Neuronal stem cell (in vitro differentiated cells): ENCODE data around the gene RELL2. TPM values are rescaled to one million over a fixed set of nuclear protein-coding genes. Genes with fewer than 3 reads are reported as not detected.

Experiments used
- DNase-seq: peaks from one replicate; pipeline ENCODE4 v3.0.0-alpha.2; 2013; ENCODE audit warnings: low spot score
- H2AFZ ChIP-seq: one replicate; pipeline ENCODE4 v1.6.1; 2013; ENCODE audit warnings: mild to moderate bottlenecking, low read length, inconsistent platforms
- H2AK5ac ChIP-seq: 2 replicates; pipeline ENCODE4 v1.6.1; 2013; ENCODE audit warnings: low read depth, mild to moderate bottlenecking, inconsistent platforms, low read length, moderate library complexity, mixed read lengths
- H2BK120ac ChIP-seq: 2 replicates; pipeline ENCODE4 v1.6.1; 2013; ENCODE audit warnings: low read depth, mild to moderate bottlenecking, inconsistent platforms, low read length, moderate library complexity, mixed read lengths
- H2BK12ac ChIP-seq: one replicate; pipeline ENCODE4 v1.6.1; 2013; ENCODE audit warnings: low read length, inconsistent platforms
- H2BK15ac ChIP-seq: 2 replicates; pipeline ENCODE4 v1.6.1; 2013; ENCODE audit warnings: mild to moderate bottlenecking, low read length, inconsistent platforms, mixed read lengths
- H2BK5ac ChIP-seq: one replicate; pipeline ENCODE4 v1.6.1; 2013; ENCODE audit warnings: inconsistent platforms, mild to moderate bottlenecking, low read length, moderate library complexity
- H3K14ac ChIP-seq: one replicate; pipeline ENCODE4 v1.6.1; 2013; ENCODE audit warnings: low read length, inconsistent platforms
- H3K18ac ChIP-seq: 2 replicates; pipeline ENCODE4 v1.6.1; 2013; ENCODE audit warnings: low read length, inconsistent platforms
- H3K23ac ChIP-seq: 2 replicates; pipeline ENCODE4 v1.6.1; 2013; ENCODE audit warnings: low read depth, mild to moderate bottlenecking, mixed read lengths, low read length, inconsistent platforms; ENCODE audit not compliant: poor library complexity
- H3K27ac ChIP-seq: replicated peaks from 3 replicates; pipeline ENCODE4 v1.5.1; 2013; ENCODE audit warnings: low read length, inconsistent platforms
- H3K27me3 ChIP-seq, 3 experiments: 2 replicates each; pipeline ENCODE4 v1.6.1; 2013; ENCODE audit warnings: low read length in 3 of 3, mild to moderate bottlenecking in 2 of 3, inconsistent platforms in 1 of 3, low read depth in 1 of 3, mixed read lengths in 1 of 3, moderate library complexity in 1 of 3; ENCODE audit not compliant: control insufficient read depth in 3 of 3, insufficient read depth in 3 of 3
- H3K36me3 ChIP-seq, 2 donors: replicated peaks in 1 of 2; 2 replicates each; pipeline ENCODE4 v1.6.1; 2013; ENCODE audit warnings: low read length in 2 of 2; ENCODE audit not compliant: control insufficient read depth in 2 of 2, insufficient read depth in 2 of 2
- H3K4ac ChIP-seq: 2 replicates; pipeline ENCODE4 v1.6.1; 2013; ENCODE audit warnings: inconsistent platforms, mild to moderate bottlenecking, low read length, moderate library complexity
- H3K4me1 ChIP-seq, 2 donors: 1 replicate in 1 of 2; 2 replicates in 1 of 2; pipeline ENCODE4 v1.6.1; 2013; ENCODE audit warnings: low read length in 2 of 2, low read depth in 1 of 2; ENCODE audit not compliant: control insufficient read depth in 2 of 2, insufficient read depth in 1 of 2
- H3K4me2 ChIP-seq: one replicate; pipeline ENCODE4 v1.6.1; 2013; ENCODE audit warnings: mild to moderate bottlenecking, low read length, inconsistent platforms; ENCODE audit not compliant: insufficient read depth, poor library complexity, severe bottlenecking
- H3K4me3 ChIP-seq, 2 donors: 2 replicates each; pipeline ENCODE4 v1.5.1; 2013; ENCODE audit warnings: low read length in 2 of 2, mild to moderate bottlenecking in 2 of 2, inconsistent platforms in 1 of 2, moderate library complexity in 1 of 2
- H3K79me1 ChIP-seq: one replicate; pipeline ENCODE4 v1.6.1; 2013; ENCODE audit warnings: low read depth, mild to moderate bottlenecking, inconsistent platforms, low read length, moderate library complexity
- H3K9ac ChIP-seq: one replicate; pipeline ENCODE4 v1.6.1; 2013; ENCODE audit warnings: mild to moderate bottlenecking, low read depth, low read length, inconsistent platforms; ENCODE audit not compliant: poor library complexity
- H3K9me3 ChIP-seq, 2 donors: replicated peaks in 1 of 2; 2 replicates each; pipeline versions ENCODE3 to v1.6.1; 2013; ENCODE audit warnings: low read length in 2 of 2, mild to moderate bottlenecking in 2 of 2, inconsistent platforms in 1 of 2, low read depth in 1 of 2, mixed read lengths in 1 of 2, moderate library complexity in 1 of 2; ENCODE audit not compliant: control insufficient read depth in 2 of 2, insufficient read depth in 1 of 2
- H4K8ac ChIP-seq: one replicate; pipeline ENCODE4 v1.6.1; 2013; ENCODE audit warnings: low read depth, mild to moderate bottlenecking, inconsistent platforms, low read length, moderate library complexity
- H4K91ac ChIP-seq: one replicate; pipeline ENCODE4 v1.6.1; 2013; ENCODE audit warnings: low read length, low read depth, mild to moderate bottlenecking, inconsistent platforms; ENCODE audit not compliant: poor library complexity
- WGBS, 2 donors: extraction: QIAGEN DNeasy Blood & Tissue Kit; methylation state at CpG; one replicate each; pipeline ENCODE4 v1.1.7; 2013; ENCODE audit warnings: missing lambda C conversion rate in 2 of 2, mixed read lengths in 1 of 2; ENCODE audit not compliant: insufficient read length in 2 of 2, insufficient replicate concordance in 1 of 2; ENCODE audit errors: extremely low coverage in 2 of 2; 5-methylcytosine and 5-hydroxymethylcytosine counted together
- polyA plus RNA-seq, 2 experiments: library from polyadenylated mRNA; stranded (reverse); fragments of 200-250 nt; gene quantifications; one replicate each; pipeline ENCODE4 v1.2.3, GENCODE V29; 2013

Gene RELL2
- 2.6 TPM for polyA plus RNA-seq (2013, experiment 1 of 2)
- polyA plus RNA-seq (2013, experiment 2 of 2): 2.5 TPM

GRCh38 chr5:141636413-141637122 lies at the start of gene RELL2, which contains the start of gene HDAC3:
Gene RELL2, plus strand, starts transcription at chr5:141636997. Its CDS starts 1,229 bp downstream, at chr5:141638226.
Gene HDAC3, minus strand, starts transcription at chr5:141636849. Its CDS starts 59 bp downstream, at chr5:141636790.
- H3K14ac ChIP-seq: no peak within 1 kb of the TSS
- H3K18ac ChIP-seq: peak within 1 kb of the TSS; percentile 92
- no CpG with 5 or more reads among the region's 55 CpGs for WGBS, 2 donors
- H2BK5ac ChIP-seq: peak within 1 kb of the TSS; percentile 45
- DNase-seq: peak; percentile 91
- H3K27me3 ChIP-seq: peaks cover 0 to 11% (median 4%) of the 10 kb centered on the region in 3 experiments
- peaks cover 10% of the 10 kb centered on the region for H3K79me1 ChIP-seq
- no peak within 1 kb of the TSS for H2BK12ac ChIP-seq
- H3K36me3 ChIP-seq: peaks cover 5 to 51% of the 10 kb centered on the region in 2 donors
- H3K4me3 ChIP-seq: peak within 1 kb of the TSS; percentile 98 to 100
- no peak within 1 kb of the TSS for H4K8ac ChIP-seq
- peak within 1 kb of the TSS; percentile 35 for H3K27ac ChIP-seq
- no peak within 1 kb of the TSS for H4K91ac ChIP-seq
- H3K4me2 ChIP-seq: peak within 1 kb of the TSS; percentile 93
- peak within 1 kb of the TSS; percentile 100 for H2AFZ ChIP-seq
- H3K4ac ChIP-seq: no peak within 1 kb of the TSS
- peak within 1 kb of the TSS; percentile 87 for H2AK5ac ChIP-seq
- no peak within 1 kb of the TSS for H2BK120ac ChIP-seq
- peaks cover 0 to 2% of the 10 kb centered on the region in 2 donors for H3K9me3 ChIP-seq
- peak within 1 kb of the TSS; percentile 96 for H3K23ac ChIP-seq
- peaks cover 14 to 16% of the 10 kb centered on the region in 2 donors for H3K4me1 ChIP-seq
- peak within 1 kb of the TSS; percentile 98 for H3K9ac ChIP-seq
- peak within 1 kb of the TSS; percentile 24 for H2BK15ac ChIP-seq

GRCh38 chr5:141590127-141590526 lies 46.7 kb upstream of the RELL2 start:
- Histone ChIP-seq H3K14ac (no peak overlapping the region), H4K8ac (no peak overlapping the region), H2BK15ac (no peak overlapping the region), H3K79me1 (no peaks in the 10 kb centered on the region), H3K4me3 (no peak overlapping the region), H2AFZ (no peak overlapping the region), H2AK5ac (no peak overlapping the region), H2BK5ac (no peak overlapping the region), H3K4me1 (no peaks in the 10 kb centered on the region), H3K9ac (no peak overlapping the region), H3K36me3 (peaks cover 6 to 44% of the 10 kb centered on the region in 2 donors), H3K27ac (no peak overlapping the region), H3K4me2 (no peak overlapping the region), H3K23ac (no peak overlapping the region), H4K91ac (no peak overlapping the region), H3K9me3 (no peaks in the 10 kb centered on the region), H2BK12ac (no peak overlapping the region), H2BK120ac (no peak overlapping the region), H3K4ac (no peak overlapping the region), H3K18ac (no peak overlapping the region), H3K27me3 (no peaks in the 10 kb centered on the region)
- no peak for DNase-seq
- no CpG with 5 or more reads among the region's 2 CpGs for WGBS, 2 donors

- no peak overlapping the region for H2BK5ac ChIP-seq
- no peak overlapping the region for H3K4me3 ChIP-seq
- no peak overlapping the region for H3K23ac ChIP-seq
- H2BK120ac ChIP-seq: no peak overlapping the region
- no peak overlapping the region for H2AK5ac ChIP-seq
- H3K9me3 ChIP-seq: peaks cover 0 to 5% of the 10 kb centered on the region in 2 donors
- no peak overlapping the region for H2AFZ ChIP-seq
- no peaks in the 10 kb centered on the region for H3K27me3 ChIP-seq
- H4K8ac ChIP-seq: no peak overlapping the region
- no peak overlapping the region for H2BK12ac ChIP-seq
- no peak overlapping the region for H2BK15ac ChIP-seq
- H3K27ac ChIP-seq: no peak overlapping the region
- H3K9ac ChIP-seq: no peak overlapping the region
- no peak overlapping the region for H3K18ac ChIP-seq
- no peak for DNase-seq
- no CpG with 5 or more reads among the region's 1 CpG for whole genome bisulfite sequencing, 2 donors
- peaks cover 3 to 11% of the 10 kb centered on the region in 2 donors for H3K36me3 ChIP-seq
- no peak overlapping the region for H4K91ac ChIP-seq
- H3K4me2 ChIP-seq: no peak overlapping the region
- no peaks in the 10 kb centered on the region for H3K4me1 ChIP-seq
- no peak overlapping the region for H3K14ac ChIP-seq
- no peak overlapping the region for H3K4ac ChIP-seq
- no peaks in the 10 kb centered on the region for H3K79me1 ChIP-seq
Observed at GRCh38 chr5:141596867-141597266, 39.9 kb upstream of the RELL2 start.

GRCh38 chr5:141597394-141597793 lies 39.4 kb upstream of the RELL2 start:
- Histone ChIP-seq H3K18ac (no peak overlapping the region), H3K4ac (no peak overlapping the region), H2AK5ac (no peak overlapping the region), H3K4me1 (no peaks in the 10 kb centered on the region), H2BK5ac (no peak overlapping the region), H3K4me2 (no peak overlapping the region), H3K9me3 (peaks cover 0 to 5% of the 10 kb centered on the region in 2 donors), H3K4me3 (no peak overlapping the region), H3K27ac (no peak overlapping the region), H3K36me3 (peaks cover 3 to 11% of the 10 kb centered on the region in 2 donors), H2BK15ac (no peak overlapping the region), H2BK120ac (no peak overlapping the region), H3K27me3 (no peaks in the 10 kb centered on the region), H4K8ac (no peak overlapping the region), H3K9ac (no peak overlapping the region), H2AFZ (no peak overlapping the region), H3K79me1 (no peaks in the 10 kb centered on the region), H3K23ac (no peak overlapping the region), H2BK12ac (no peak overlapping the region), H4K91ac (no peak overlapping the region), H3K14ac (no peak overlapping the region)
- no CpG with 5 or more reads among the region's 2 CpGs for WGBS, 2 donors
- DNase-seq: no peak
